Smooth muscle cell (in vitro differentiated cells): ENCODE data around the gene VIPR2. TPM values are rescaled to one million over a fixed set of nuclear protein-coding genes. Genes with fewer than 3 reads are reported as not detected.
"Not testable (repeated sequence)": the region's sequence is repeated elsewhere in the genome, so short reads cannot be mapped to it uniquely, and the experiment has no call there.

Experiments used
- DNase-seq: peaks from one replicate; lab custom pipeline; 2025; ENCODE audit not compliant: unreplicated experiment; lab: John Stamatoyannopoulos, UW
- H2AFZ ChIP-seq: fragments of 200-600 bp; sonication (generic); 2 replicates; pipeline ENCODE4 v1.6.0; 2016; ENCODE audit warnings: antibody characterized with exemption, low read depth, mild to moderate bottlenecking
- H3F3A ChIP-seq: fragments of 200-600 bp; sonication (generic); 2 replicates; pipeline ENCODE4 v1.6.0; 2017; ENCODE audit warnings: antibody characterized with exemption, low read depth
- H3K27ac ChIP-seq: fragments of 200-600 bp; sonication (generic); 2 replicates; pipeline ENCODE4 v1.5.1; 2016; ENCODE audit warnings: low read depth, mild to moderate bottlenecking
- H3K27me3 ChIP-seq: fragments of 200-600 bp; sonication (generic); 2 replicates; pipeline ENCODE4 v1.6.1; 2016; ENCODE audit warnings: low read depth, mild to moderate bottlenecking
- H3K36me3 ChIP-seq: fragments of 200-600 bp; sonication (generic); 2 replicates; pipeline ENCODE4 v1.5.1; 2016; ENCODE audit warnings: low read depth
- H3K4me1 ChIP-seq: fragments of 200-600 bp; sonication (generic); 2 replicates; pipeline ENCODE4 v1.5.1; 2016; ENCODE audit warnings: low read depth
- H3K4me2 ChIP-seq: fragments of 200-600 bp; sonication (generic); 2 replicates; pipeline ENCODE4 v1.6.0; 2016; ENCODE audit warnings: mild to moderate bottlenecking
- H3K4me3 ChIP-seq: fragments of 200-600 bp; sonication (generic); 2 replicates; pipeline ENCODE4 v1.5.1; 2016; ENCODE audit warnings: mild to moderate bottlenecking
- H3K79me2 ChIP-seq: fragments of 200-600 bp; sonication (generic); 2 replicates; pipeline ENCODE4 v1.6.0; 2016; ENCODE audit warnings: low read depth, mild to moderate bottlenecking
- H3K9ac ChIP-seq: fragments of 200-600 bp; sonication (generic); 2 replicates; pipeline ENCODE4 v1.6.0; 2016; ENCODE audit warnings: low read depth
- H3K9me3 ChIP-seq: fragments of 200-600 bp; sonication (generic); replicated peaks from 2 replicates; pipeline ENCODE4 v1.5.1; 2016; ENCODE audit warnings: low read depth
- H4K20me1 ChIP-seq: fragments of 200-600 bp; sonication (generic); 2 replicates; pipeline ENCODE4 v1.6.0; 2016; ENCODE audit warnings: low read depth
- WGBS: methylation state at CpG from one replicate; pipeline ENCODE4 v1.1.7; 2016; ENCODE audit warnings: low lambda C conversion rate; 5-methylcytosine and 5-hydroxymethylcytosine counted together
- polyA plus RNA-seq: library from polyadenylated mRNA; unstranded; fragments of >200 nt; fragmentation: Nextera tagmentation; extraction: Ambion mirVana; gene quantifications from 2 replicates; pipeline ENCODE4 v1.2.1, GENCODE V29; 2016
- total RNA-seq: library from RNA; depleted of rRNA; stranded (reverse); fragments of >200 nt; gene quantifications from 2 replicates; pipeline ENCODE4 v1.2.3, GENCODE V29; 2014
- TF ChIP-seq, protein P1 (sequence below): fragments of 200-600 bp; sonication (generic); IDR thresholded peaks from 2 replicates; pipeline ENCODE4 v1.5.1; 2017; ENCODE audit warnings: borderline replicate concordance, mild to moderate bottlenecking, antibody characterized with exemption; ENCODE audit not compliant: insufficient read depth, poor library complexity, severe bottlenecking

The VIPR2 gene
- total and polyA plus RNA-seq, 2 experiments from 2014 or later = not detected

DNA sequence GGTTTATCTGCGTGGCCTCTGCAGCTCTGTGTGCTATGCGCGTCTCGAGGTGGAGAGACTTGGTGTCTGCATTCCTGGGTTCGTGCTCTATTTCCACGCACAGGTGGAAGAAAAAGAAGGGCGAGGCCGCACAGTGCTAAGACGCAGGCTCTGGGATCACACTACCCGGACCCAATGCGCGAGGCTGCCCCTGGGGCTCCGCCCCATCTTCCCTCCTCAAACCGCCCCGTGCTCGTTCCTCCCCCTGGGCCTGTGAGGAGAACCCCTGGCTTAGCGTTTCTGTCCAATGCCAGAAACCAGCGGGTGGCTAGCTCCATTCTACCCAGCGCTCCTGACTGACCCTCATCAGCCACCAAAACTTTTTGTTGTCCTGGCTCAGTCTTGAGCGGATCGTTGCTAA lies 145.2 kb downstream of the VIPR2 start:
- no peaks in the 10 kb centered on the region for H3K4me1 ChIP-seq
- no peak overlapping the region for H2AFZ ChIP-seq
- H3F3A ChIP-seq = no peaks in the 10 kb centered on the region
- peaks cover 27% of the 10 kb centered on the region for H3K27me3 ChIP-seq
- H3K9ac ChIP-seq = no peak overlapping the region
- H3K4me3 ChIP-seq = no peak overlapping the region
- no peaks in the 10 kb centered on the region for H4K20me1 ChIP-seq
- 83% methylated on average over 21 of the region's 21 CpGs for WGBS
- no peak overlapping the region for H3K27ac ChIP-seq
- H3K36me3 ChIP-seq = no peaks in the 10 kb centered on the region
- no peaks in the 10 kb centered on the region for H3K9me3 ChIP-seq
- H3K79me2 ChIP-seq = no peaks in the 10 kb centered on the region
- no peak overlapping the region for H3K4me2 ChIP-seq
- DNase-seq = no peak
- TF ChIP-seq, protein P1, sequence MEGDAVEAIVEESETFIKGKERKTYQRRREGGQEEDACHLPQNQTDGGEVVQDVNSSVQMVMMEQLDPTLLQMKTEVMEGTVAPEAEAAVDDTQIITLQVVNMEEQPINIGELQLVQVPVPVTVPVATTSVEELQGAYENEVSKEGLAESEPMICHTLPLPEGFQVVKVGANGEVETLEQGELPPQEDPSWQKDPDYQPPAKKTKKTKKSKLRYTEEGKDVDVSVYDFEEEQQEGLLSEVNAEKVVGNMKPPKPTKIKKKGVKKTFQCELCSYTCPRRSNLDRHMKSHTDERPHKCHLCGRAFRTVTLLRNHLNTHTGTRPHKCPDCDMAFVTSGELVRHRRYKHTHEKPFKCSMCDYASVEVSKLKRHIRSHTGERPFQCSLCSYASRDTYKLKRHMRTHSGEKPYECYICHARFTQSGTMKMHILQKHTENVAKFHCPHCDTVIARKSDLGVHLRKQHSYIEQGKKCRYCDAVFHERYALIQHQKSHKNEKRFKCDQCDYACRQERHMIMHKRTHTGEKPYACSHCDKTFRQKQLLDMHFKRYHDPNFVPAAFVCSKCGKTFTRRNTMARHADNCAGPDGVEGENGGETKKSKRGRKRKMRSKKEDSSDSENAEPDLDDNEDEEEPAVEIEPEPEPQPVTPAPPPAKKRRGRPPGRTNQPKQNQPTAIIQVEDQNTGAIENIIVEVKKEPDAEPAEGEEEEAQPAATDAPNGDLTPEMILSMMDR = no peak

DNA sequence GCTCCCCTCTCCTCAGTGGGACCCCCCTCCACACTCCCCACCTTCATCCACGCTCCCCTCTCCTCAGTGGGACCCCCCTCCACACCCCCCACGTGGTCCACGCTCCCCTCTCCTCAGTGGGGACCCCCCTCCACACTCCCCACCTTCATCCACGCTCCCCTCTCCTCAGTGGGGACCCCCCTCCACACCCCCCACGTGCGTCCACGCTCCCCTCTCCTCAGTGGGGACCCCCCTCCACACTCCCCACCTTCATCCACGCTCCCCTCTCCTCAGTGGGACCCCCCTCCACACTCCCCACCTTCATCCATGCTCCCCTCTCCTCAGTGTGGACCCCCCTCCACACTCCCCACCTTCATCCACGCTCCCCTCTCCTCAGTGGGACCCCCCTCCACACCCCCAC lies 146.4 kb downstream of the VIPR2 start:
- H4K20me1 ChIP-seq, H3K36me3 ChIP-seq, H3K27ac ChIP-seq, H3K4me3 ChIP-seq, H3K9me3 ChIP-seq, DNase-seq, H3F3A ChIP-seq, H3K4me1 ChIP-seq, H3K9ac ChIP-seq, H3K4me2 ChIP-seq, H2AFZ ChIP-seq, H3K79me2 ChIP-seq: not testable (repeated sequence)
- H3K27me3 ChIP-seq = peaks cover 38% of the 10 kb centered on the region
- WGBS = no CpG with 5 or more reads among the region's 9 CpGs

DNA sequence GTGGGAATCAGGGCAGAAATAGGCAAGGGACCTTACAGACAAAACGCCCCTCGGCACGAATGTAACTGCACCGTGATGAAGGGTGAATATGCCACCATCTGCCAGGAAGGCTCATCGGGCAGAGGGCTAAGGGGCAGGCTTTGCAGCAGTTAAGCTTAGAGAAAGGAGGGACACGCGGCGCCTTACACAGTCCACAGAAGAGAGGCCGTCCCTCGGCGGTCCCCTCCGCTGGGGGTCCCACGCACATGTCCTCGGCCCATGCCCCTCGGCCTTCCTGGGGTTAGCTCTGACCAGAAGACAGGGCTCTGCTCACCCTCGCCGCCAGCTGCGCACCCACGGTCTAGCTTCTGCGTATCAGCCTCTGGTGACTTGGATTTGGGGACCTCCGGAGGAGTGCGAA lies 147.2 kb downstream of the VIPR2 start:
- H3K36me3 ChIP-seq = no peaks in the 10 kb centered on the region
- no peaks in the 10 kb centered on the region for H4K20me1 ChIP-seq
- H3K4me3 ChIP-seq = no peak overlapping the region
- H3K9ac ChIP-seq = no peak overlapping the region
- H3F3A ChIP-seq = no peaks in the 10 kb centered on the region
- H3K27me3 ChIP-seq = peaks cover 45% of the 10 kb centered on the region
- TF ChIP-seq, protein P1 = no peak
- no peak for DNase-seq
- H3K27ac ChIP-seq = no peak overlapping the region
- H2AFZ ChIP-seq = no peak overlapping the region
- no peaks in the 10 kb centered on the region for H3K4me1 ChIP-seq
- H3K9me3 ChIP-seq = no peaks in the 10 kb centered on the region
- no peaks in the 10 kb centered on the region for H3K79me2 ChIP-seq
- 76% methylated on average over 22 of the region's 22 CpGs for WGBS
- no peak overlapping the region for H3K4me2 ChIP-seq

DNA sequence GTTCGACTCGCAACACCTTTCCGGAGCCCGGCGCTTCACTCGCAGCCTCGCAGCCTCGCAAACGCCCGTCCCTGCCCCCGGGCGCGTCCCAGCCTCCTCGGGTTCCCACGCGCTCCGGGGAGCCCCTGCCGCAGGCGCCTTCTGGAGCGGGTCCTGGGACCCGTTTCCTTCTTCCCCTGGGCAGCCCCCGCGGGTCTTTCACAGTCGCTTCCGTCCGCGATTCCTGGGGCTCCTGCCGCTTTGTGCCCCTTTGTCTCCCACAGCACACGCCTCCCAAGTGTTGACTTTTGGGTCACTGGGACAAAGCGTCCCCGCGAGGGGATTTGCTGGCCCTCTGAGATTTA lies 147.6 kb downstream of the VIPR2 start:
- Histone ChIP-seq H3F3A (no peaks in the 10 kb centered on the region), H3K4me2 (no peak overlapping the region), H4K20me1 (no peaks in the 10 kb centered on the region), H3K9ac (no peak overlapping the region), H3K4me1 (no peaks in the 10 kb centered on the region), H2AFZ (no peak overlapping the region), H3K36me3 (no peaks in the 10 kb centered on the region), H3K27ac (no peak overlapping the region), H3K27me3 (peaks cover 49% of the 10 kb centered on the region), H3K9me3 (no peaks in the 10 kb centered on the region), H3K79me2 (no peaks in the 10 kb centered on the region), H3K4me3 (no peak overlapping the region)
- TF ChIP-seq, protein P1 = no peak
- WGBS = 53% methylated on average over 32 of the region's 32 CpGs
- DNase-seq = no peak
